GM21381 (cell line): ENCODE results near the gene PRM1.
"Not testable (repeated sequence)": the region's sequence is repeated elsewhere in the genome, so short reads cannot be mapped to it uniquely, and the experiment has no call there.

ENCODE experiments used
- ATAC-seq: cut with Tn5 transposase; IDR thresholded peaks from one replicate; pipeline ENCODE4 v1.9.1; 2021; ENCODE audit warnings: mild to moderate bottlenecking, moderate library complexity; ENCODE audit not compliant: unreplicated experiment

The PRM1 gene

DNA sequence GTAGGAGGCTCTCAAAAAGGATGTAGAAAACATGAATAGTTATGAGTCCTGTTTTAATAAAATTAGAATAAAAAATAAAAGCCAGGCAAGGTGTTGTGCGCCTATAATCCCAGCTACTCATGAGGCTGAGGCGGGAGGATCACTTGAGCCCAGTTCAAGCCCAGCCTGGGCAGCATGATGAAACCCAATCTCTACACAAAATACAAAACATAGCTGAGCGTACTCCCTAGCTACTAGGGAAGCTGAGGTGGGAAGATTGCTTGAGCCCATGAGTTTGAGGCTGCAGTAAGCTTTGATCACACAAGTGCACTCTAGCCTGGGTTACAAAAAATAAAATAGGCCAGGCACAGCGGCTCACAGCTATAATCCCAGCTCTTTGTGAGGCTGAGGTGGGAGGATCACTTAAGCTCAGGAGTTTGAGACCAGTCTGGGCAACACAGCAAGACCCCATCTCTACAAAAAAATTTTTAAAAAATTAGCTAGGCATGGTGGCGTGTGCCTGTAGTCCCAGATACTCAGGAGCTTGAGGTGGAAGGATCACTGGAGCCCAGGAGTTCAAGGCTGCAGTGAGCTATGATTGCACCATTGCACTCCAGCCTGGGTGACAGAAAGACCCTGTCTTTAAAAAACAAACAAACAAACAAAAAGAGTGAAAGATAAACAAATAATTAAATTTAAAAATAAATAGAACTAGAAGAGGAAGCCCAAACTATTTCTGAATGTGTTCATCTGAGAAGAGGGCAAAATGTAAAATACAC is 17.2 kb upstream of the PRM1 start:
- no peak for ATAC-seq

DNA sequence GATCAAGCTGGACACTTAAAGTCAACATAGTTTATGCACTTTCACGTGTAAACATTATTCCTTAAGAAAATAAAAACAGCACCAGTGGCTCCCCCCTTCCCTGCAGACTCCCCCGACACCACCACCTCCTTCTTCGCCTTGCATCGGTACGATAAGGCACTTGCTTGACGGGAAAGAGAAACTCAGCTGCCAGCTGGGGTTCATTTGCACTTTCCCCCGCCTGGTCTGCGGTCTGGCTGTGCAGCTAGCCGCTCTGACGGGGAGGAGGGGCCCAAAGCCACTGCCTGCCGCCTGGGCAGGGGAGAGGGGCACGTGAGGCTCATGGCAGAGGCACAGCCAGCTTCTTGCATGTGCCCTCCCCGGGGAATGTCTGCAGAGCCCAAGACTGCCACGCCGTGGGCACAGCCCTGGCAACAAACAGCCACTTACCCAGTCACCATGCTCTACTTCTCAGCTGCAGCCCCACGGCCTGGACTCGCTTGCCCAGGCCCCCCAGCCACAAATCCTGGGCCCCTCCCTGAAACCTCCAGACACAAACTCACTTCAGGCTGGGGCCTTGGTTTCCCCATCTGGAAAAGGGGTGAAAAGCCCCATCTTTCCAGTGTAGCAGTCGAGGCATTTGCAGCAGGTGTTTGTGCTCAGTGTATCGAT is 16.5 kb upstream of the PRM1 start:
- peak; percentile 76 for ATAC-seq

DNA sequence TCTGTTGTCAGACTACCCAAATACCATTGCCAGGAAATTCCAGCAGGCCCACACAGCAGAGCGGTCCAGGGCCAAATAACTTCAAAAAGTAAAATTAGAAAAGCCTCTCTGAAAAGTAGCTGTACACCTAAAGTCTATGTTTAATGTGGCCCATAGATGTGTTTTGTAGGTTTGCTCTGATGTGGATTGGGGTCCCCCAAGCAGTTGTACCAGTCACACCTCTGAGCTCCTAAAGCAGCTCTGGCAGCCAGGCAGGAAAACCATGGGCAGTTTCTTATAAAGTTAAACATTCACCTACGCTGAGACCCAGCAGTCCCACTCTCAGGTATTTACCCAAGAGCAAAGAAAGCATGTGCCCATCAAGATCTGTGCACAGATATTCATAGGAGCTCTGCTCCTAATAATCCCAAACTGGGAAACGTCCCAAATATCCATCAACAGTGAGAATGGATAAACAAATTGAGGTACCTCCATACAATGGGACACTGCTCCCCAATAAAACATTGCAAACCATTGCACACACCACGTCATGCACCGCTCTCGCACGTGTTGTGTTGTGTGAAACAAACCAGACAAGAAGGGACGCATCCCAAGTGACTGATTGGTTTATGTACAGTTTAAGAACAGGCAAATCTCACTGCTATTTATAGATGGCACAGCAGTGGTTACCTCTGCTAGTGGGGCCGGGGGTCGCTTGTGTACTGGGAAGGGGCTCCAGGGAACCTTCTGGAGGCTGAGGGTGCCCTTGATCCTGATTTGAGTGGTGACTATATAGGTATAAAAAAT is 15.8 kb upstream of the PRM1 start:
- peak; percentile 13 for ATAC-seq

DNA sequence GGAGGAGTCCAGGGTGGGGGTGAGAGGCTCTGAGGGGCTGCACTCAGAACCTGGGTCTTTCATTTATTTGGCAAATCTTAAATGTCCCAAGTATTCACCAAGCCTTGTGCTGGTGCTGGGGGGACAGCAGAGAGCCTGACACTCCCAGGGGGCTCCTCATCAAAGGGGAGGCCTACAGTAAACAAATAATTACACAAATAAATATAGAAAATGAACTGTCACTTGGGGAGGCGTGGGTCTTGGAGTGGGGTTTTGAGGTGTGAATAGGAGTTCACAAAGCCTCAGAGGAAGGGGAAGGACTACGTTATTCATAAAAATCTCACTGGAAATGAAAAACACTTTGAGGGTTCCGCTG is 15.2 kb upstream of the PRM1 start:
- ATAC-seq: no peak

DNA sequence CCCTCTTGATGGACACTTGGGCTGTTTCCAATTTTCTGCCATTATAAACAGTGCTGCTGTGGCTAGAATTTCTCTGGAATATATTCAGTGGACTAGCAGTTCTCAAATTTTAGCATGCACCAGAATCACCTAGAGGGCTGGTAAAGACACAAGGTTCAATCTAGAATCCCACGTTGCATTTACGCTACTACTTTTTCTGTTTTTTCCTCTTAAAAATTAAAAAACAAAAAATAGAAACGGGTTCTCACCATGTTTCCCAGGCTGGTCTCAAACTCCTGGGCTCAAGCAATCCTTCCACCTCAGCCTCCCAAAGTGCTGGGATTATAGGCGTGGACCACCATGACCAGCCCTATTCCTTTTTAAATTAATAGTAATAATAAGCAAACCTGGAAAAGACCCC is 14.5 kb upstream of the PRM1 start:
- ATAC-seq: no peak

DNA sequence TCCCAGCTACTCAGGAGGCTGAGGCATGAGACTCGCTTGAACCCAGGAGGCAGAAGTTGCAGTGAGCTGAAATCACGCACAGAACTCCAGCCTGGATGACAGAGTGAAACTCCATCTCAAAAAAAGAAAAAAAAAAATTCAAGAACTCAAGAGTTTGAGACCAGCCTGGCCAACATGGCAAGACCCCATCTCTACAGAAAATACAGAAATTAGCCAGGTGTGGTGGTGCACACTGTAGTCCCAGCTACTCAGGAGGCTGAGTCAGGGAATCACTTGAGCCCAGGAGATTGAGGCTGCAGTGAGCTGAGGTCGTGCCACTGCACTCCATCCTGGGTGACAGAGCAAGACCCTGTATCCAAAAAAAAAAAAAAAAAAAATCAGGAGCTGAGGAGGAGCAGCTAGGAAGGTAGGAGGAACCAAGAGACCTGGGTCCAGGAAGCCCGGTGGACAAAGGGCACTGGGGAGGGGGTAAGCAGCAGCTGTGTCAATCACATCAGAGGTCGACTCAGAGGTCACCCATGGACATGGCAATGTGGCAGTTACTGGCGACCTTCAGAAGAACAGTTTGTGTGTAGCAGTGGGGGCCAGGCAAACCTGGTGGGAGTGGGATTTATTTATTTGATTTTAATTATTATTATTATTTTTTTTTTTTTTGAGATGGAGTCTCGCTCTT is 11.1 kb upstream of the PRM1 start:
- no peak for ATAC-seq

DNA sequence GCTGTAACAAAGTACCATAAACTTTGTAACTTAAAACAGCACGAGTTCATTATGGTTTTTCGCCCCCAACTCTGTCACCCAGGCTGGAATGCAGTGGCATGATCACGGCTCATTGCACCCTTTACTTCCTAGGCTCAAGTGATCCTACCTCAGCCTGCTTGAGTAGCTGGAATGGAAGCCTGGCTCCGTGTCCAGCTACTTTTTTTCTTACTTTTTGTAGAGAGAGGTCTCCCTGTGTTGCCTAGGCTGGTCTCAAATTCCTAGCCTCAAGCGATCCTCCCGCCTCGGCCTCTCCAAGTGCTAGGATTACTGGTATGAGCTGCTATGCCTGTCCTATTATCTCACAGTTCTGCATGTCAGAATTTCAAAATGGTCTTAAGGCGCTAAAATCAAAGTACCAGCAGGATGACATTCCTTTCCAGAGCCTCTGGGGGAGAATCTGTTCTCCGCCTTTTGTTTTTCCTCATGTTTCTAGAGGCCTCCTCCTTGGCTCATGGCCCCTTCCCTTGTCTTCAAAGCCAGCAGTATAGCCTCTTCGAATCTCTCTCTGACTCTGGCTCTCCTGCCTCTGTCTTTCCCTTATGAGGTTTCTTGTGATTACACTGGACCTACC is 10.1 kb upstream of the PRM1 start:
- no peak for ATAC-seq

DNA sequence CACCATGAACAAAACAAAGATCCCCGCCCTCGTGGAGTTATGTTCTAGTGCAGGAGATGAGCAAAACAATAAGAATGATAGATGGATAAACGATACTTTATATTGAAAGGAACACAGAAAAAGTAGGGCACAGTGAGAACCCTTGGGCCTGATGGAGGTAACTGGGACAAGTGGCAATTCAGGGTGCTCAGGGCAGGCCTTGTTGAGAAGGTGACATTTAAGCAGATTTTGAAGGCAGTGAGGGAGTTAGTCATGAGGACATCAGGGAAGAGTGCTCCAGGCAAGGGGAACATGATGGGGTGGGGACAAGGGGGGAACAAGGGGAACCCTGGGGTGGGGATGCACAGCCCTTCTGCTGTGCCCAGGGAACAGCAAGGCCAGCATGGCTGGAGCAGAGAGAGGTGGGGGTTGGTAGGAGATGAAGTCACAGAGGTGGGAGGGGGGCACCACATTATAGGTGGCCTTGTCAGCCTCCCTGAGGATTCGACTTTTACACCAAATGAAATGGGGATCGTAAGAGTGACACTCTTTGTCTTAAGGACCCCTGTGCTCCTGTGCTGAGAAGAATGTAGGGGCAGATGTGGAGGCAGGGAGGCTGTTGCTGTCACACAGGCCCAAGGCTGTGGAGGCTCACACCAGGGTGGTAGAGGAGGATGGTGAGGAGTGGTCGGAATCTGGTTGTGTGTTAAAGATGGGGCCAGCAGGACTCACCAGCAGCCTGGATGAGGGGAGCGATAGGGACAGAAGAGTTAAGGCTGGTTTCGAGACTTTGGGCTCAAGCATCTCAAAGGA is 9.2 kb upstream of the PRM1 start:
- ATAC-seq: no peak

DNA sequence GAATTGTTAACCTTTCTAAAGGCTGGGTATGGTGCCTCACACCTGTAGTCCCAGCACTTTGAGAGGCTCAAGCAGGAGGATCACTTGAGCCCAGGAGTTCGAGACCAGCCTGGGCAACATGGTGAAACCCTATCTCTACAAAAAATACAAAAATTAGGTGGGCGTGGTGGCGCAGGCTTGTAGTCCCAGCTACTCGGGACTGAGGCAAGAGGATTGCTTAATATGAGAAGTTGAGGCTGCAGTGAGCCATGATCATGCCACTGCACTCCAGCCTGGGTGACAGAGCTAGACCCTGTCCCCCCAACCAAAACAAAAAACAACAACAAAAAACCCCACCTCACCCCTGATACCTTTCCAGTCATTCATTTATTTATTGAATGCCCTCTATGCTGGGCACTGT is 8.6 kb upstream of the PRM1 start:
- not testable (repeated sequence) for ATAC-seq

DNA sequence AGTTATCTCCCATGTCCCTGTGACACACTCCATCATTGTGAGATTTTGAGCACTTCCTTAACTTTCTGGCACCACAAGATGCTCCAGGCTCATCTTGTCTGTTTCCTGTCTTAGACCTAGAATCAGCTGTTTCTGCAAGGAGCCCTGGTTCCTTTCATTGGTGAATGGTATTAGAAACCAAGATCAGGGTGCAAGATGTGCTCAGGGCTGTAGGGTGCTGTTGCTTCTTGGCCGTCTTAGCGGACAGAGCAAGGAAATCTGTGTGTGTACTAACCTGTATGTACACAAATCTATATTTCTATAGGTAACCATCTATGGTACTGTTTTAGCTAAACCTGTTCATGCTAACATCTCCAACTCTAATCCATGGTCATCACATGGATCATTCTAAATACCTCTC is 8.1 kb upstream of the PRM1 start:
- ATAC-seq: no peak

DNA sequence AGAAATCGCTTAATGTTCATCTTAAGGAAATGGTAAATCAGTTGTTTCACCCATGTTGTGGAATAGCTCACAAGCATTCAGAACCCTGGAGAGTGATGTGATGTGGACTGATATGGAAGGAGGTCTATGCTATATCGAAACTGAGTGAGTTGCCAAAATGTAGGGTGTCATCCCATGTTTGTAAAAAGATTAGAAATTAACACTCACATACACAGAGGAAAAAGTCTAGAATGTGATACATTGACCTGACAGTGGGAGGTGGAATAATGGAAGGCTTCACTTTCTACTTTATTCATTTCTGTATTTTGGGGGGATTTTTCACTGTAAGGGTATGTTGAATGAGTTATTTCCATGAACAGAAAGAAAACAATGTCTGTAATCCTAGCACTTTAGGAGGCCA is 4.7 kb upstream of the PRM1 start:
- ATAC-seq: no peak

DNA sequence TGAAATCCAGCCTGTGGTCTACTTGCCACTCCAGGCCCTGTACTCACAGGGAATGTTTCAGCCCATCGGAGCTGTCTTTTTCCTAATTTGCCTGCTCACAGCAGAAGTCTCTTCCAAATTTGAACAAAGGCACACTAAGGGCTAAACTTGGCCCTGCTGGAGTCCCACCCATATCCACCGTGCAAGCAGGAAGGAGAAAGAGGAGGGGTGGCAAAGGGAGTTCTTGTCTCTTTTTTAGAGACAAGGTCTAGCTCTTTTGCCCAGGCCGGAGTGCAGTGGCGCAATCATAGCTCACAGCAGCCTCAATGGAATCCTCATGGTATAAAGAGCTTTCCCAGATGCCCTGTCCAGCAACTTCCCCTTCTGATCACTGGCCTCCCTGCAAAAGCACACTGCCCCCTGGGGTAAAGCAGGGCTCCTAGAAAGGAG is 2.7 kb upstream of the PRM1 start:
- ATAC-seq: no peak

DNA sequence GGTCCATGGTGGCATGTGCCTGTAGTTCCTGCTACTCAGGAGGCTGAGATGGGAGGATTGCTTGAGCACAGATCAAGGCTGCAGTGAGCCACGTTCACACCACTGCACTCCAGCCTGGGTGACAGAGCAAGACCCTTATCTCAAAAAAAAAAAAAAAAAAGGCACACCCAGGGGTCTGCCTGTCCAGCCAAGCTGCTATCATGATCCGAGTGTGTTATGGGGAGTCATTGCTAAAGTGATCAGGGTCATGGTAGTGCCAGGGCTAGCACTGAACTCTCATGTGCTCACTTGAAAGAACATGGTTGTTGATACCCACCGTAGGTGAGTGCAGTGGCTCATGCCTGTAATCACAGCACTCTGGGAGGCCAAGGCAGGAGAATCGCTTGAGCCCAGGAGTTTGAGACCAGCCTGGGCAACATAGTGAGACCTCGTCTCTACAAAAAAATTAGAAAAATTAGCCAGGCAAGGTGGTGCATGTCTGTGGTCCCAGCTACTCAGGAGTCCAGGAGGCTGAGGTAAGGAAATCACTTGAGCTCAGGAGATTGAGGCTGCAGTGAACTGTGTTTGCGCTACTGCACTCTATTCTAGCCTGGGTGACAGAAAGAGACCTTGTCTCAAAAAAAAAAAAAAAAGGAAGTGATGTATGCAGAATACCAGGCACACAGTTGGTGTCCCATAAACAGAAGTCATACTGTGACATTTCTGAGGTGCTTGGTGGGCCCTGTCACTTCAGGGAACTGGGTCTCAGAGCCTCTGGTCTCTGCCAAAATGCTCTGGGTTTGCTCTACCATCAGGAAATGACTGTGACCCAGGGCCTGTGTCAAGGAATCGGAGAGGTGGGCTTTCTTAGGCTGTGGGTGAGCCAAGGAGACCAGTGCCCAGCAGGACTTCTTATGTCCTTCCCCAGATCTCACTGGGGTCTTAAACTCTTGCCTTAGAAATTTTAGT is 2.2 kb downstream of the PRM1 start:
- ATAC-seq: no peak

DNA sequence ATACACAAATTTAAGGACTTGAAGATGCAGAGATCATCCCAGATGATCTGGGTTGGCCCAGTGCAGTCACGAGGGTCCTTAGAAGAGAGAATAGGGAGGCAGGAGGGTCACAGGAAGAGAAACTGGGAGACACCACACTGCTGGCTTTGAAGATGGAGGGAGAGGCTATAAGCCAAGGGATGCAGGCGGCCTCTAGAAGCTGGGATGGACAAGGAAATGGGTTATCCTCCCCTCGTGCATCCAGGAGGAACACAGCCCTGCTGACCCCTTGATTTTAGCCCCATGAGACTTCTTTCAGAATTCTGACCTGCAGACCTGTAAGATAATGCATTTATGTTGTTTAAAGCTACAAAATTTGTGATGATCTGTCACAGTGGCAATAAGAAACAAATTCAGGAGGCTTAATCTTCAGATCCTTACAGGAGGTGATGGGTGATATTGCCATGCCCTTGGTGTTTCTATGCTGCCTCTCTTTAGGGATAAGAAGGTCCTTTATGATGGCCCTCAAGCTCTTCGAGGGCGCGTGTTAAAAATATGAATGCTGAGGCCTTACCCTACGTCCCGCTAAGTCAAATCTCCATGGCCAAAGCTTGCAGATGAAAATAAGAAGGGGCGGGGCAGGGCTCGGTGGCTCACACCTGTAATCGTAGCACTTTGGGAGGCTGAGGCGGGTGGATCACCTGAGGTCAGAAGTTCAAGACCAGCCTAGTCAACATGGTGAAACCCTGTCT is 3.4 kb downstream of the PRM1 start:
- ATAC-seq: no peak

DNA sequence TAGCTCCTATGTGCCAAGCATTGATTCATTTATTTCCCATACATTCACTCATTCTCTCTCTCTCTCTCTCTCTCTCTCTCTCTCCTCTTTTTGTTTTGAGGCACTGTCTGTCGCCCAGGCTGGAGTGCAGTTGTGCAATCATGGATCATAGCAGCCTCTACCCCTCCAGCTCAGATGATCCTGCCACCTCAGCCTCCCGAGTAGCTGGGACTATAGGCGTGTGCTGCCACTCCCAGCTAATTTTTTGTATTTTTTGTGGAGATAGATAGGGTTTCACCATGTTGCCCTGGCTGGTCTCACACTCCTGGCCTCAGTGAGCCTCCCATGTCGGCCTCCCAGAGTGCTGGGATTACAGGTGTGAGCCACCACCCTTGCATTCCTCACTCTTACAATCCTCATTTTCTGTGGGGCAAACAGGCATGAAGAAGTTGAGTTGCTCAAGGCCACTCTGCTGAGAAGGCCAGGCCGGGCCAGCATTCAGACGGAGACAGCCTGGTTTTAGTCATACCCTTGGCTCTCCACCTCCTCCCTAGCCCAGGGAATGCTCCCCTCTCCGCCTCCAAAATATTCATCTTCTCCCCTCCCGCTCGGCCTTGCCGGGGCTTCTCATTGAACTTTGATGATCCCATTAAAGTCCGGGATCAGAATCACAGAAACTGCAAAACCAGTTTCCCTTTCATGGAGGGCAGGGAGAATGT is 4.1 kb downstream of the PRM1 start:
- no peak for ATAC-seq

DNA sequence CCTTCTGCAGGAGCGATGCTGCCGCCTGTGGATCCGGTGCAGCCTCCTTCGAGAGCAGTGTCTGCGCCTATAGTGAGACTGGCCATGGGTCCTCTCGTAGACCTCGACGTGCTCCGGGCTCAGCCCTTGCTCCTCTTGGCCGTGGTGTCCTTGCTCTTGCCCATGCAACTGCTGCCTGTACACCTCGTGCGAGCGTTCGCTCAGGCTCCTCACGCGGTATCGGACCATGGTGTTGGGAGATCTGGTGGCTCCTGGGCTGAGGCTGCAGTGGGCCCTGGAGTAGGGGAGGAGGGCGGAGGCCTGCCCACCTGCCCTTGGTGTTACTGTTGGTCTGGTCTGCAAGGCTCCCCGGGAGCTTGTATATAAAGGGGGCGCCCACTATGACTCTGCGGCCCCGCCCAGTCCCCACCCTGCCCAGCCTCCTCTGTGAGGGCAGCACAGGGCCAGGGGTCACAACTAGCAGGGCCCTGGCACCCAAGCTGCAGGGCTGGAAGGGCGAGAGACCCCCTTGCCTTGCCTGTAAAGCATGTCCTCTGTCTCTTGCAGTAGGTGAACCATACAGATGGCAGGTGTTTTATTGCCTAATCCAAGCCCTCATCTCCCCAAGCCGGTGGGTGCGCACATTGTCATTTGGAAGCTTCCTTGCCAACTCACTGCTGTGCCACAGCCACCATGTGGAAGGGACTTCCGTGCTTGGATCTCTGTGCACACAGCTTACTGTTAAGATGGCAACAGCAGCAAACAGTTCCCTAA is 4.8 kb downstream of the PRM1 start, which contains the start of gene PRM2:
Gene PRM2 (minus strand): TSS at position 338 of the 753 bp plus-strand sequence. CDS start 110 bp downstream, at position 228.
- no peak for ATAC-seq

DNA sequence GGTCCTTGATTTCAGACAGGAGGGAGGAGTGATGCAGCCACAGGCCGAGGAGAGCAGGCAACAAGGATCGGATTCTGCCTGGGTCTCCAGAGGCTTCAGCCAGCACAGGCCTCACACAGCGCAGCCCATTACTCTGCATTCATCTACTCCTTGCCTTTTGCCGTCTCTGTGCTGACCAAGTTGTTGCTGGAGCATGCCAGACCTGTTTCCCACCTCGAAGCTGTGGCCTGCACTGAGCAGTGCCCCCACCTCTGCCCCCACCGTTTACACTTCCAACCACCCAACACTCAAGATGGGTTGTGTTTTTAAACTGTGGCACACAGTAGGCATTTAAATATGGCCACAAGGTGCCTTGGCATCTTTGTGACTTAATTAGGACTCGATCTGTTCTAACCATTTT is 6.2 kb downstream of the PRM1 start:
- no peak for ATAC-seq
